Endodermal cell (in vitro differentiated cells): ENCODE data around the gene NEDD4L. TPM values are rescaled to one million over a fixed set of nuclear protein-coding genes. Genes with fewer than 3 reads are reported as not detected.

ENCODE experiments used
- DNase-seq: peaks from one replicate; pipeline ENCODE4 v3.0.0-alpha.2; 2017
- H3K27ac ChIP-seq: 2 replicates; pipeline ENCODE4 v1.5.1; 2013; ENCODE audit warnings: mild to moderate bottlenecking, low read depth, low read length, moderate library complexity
- H3K27me3 ChIP-seq: 2 replicates; pipeline ENCODE4 v1.6.1; 2013; ENCODE audit warnings: mild to moderate bottlenecking, low read length, moderate library complexity; ENCODE audit not compliant: insufficient read depth, control insufficient read depth, poor library complexity, severe bottlenecking
- H3K36me3 ChIP-seq: 2 replicates; pipeline ENCODE4 v1.7.0; 2013; ENCODE audit warnings: mild to moderate bottlenecking, low read length, moderate library complexity; ENCODE audit not compliant: control insufficient read depth, insufficient read depth
- H3K4me1 ChIP-seq: one replicate; pipeline ENCODE4 v1.7.0; 2013; ENCODE audit warnings: low read length; ENCODE audit not compliant: control insufficient read depth, insufficient read depth
- H3K4me3 ChIP-seq: 2 replicates; pipeline ENCODE4 v1.5.1; 2013; ENCODE audit warnings: mild to moderate bottlenecking, low read length, moderate library complexity
- H3K9ac ChIP-seq: 2 replicates; pipeline ENCODE4 v1.6.1; 2013; ENCODE audit warnings: mild to moderate bottlenecking, low read length, moderate library complexity; ENCODE audit not compliant: poor library complexity, severe bottlenecking; ENCODE audit errors: extremely low read depth
- H3K9me3 ChIP-seq: 2 replicates; pipeline ENCODE4 v1.6.1; 2013; ENCODE audit warnings: mild to moderate bottlenecking, low read length, moderate library complexity; ENCODE audit not compliant: control insufficient read depth
- H3K27ac Mint-ChIP-seq: 2 replicates; pipeline ENCODE4 v1.8.0; 2020; ENCODE audit warnings: mixed read lengths
- H3K27me3 Mint-ChIP-seq: 2 replicates; pipeline ENCODE4 v1.8.0; 2021; ENCODE audit warnings: mild to moderate bottlenecking, mixed read lengths; ENCODE audit not compliant: insufficient read depth
- H3K36me3 Mint-ChIP-seq: 2 replicates; pipeline ENCODE4 v1.8.0; 2020; ENCODE audit warnings: low read depth, mixed read lengths
- H3K4me1 Mint-ChIP-seq: 2 replicates; pipeline ENCODE4 v1.8.0; 2020; ENCODE audit warnings: mixed read lengths
- H3K4me3 Mint-ChIP-seq: 2 replicates; pipeline ENCODE4 v1.8.0; 2020; ENCODE audit warnings: mild to moderate bottlenecking, moderate library complexity, mixed read lengths
- H3K9me3 Mint-ChIP-seq: 2 replicates; pipeline ENCODE4 v1.8.0; 2020; ENCODE audit warnings: mild to moderate bottlenecking, mixed read lengths
- WGBS, 2 experiments: methylation state at CpG; one replicate each; pipeline versions ENCODE4 v1.1.5 to v1.1.7; 2013; ENCODE audit warnings: missing lambda C conversion rate in 2 of 2, mixed read lengths in 1 of 2; ENCODE audit not compliant: insufficient coverage in 1 of 2, insufficient read length in 1 of 2; 5-methylcytosine and 5-hydroxymethylcytosine counted together
- total RNA-seq, 2 donors: library from RNA; stranded (reverse); fragmentation: NEBNext Ultra II Directional in 1 of 2; extraction: Animal tissue kit (Norgen Biotek cat#: 25700) in 1 of 2; gene quantifications; 2 replicates in 1 of 2; 3 replicates in 1 of 2; pipeline ENCODE4 v1.2.1, GENCODE V29; 2021
- TF ChIP-seq, protein P1 (sequence below): fragments of 200-600 bp; sonication (generic); conservative IDR thresholded peaks from 2 replicates; pipeline ENCODE4 v1.5.0; 2021; ENCODE audit warnings: antibody characterized with exemption, mild to moderate bottlenecking

The NEDD4L gene
- total RNA-seq, 2 donors from 2014 or later = 70.5 to 75.3 TPM

DNA sequence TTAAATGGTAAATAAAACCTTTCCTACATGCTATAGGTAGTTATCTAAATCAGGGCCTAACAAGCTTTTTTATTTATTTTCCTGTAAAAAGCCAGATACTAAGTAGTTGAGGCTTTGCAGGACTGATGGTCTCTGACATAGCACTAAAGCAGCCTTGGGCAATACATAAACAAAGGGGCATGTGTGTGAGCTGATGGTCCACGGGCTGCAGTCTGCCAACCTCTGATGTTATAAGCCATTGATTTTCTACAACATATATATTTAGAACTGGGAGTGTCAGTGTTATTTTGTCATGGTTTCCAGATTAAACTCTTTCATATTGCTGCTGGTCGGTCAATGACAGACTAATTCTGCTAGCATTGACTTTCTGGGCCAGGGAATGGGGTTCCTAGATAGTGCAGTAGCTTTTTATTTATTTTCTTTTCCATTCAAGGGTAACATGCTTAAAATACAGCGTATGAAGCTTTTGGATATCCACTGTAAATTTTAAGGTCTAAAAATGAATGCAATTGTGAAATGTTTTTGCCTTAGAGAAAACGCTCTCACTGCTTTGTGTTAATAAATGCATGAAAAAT, 134.0 kb downstream of the NEDD4L start:
- peaks cover 4% of the 10 kb centered on the region for H3K4me1 ChIP-seq
- H3K36me3 Mint-ChIP-seq = peaks cover 3% of the 10 kb centered on the region
- H3K27ac Mint-ChIP-seq = no peak overlapping the region
- no peaks in the 10 kb centered on the region for H3K9me3 Mint-ChIP-seq
- no peaks in the 10 kb centered on the region for H3K36me3 ChIP-seq
- H3K27ac ChIP-seq = no peak overlapping the region
- no peak for DNase-seq
- H3K27me3 Mint-ChIP-seq = no peaks in the 10 kb centered on the region
- no peaks in the 10 kb centered on the region for H3K9me3 ChIP-seq
- TF ChIP-seq, protein P1, sequence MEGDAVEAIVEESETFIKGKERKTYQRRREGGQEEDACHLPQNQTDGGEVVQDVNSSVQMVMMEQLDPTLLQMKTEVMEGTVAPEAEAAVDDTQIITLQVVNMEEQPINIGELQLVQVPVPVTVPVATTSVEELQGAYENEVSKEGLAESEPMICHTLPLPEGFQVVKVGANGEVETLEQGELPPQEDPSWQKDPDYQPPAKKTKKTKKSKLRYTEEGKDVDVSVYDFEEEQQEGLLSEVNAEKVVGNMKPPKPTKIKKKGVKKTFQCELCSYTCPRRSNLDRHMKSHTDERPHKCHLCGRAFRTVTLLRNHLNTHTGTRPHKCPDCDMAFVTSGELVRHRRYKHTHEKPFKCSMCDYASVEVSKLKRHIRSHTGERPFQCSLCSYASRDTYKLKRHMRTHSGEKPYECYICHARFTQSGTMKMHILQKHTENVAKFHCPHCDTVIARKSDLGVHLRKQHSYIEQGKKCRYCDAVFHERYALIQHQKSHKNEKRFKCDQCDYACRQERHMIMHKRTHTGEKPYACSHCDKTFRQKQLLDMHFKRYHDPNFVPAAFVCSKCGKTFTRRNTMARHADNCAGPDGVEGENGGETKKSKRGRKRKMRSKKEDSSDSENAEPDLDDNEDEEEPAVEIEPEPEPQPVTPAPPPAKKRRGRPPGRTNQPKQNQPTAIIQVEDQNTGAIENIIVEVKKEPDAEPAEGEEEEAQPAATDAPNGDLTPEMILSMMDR = no peak
- H3K4me1 Mint-ChIP-seq = peaks cover 19% of the 10 kb centered on the region
- no peaks in the 10 kb centered on the region for H3K27me3 ChIP-seq
- no peak overlapping the region for H3K4me3 ChIP-seq
- H3K4me3 Mint-ChIP-seq = no peak overlapping the region
- H3K9ac ChIP-seq = no peak overlapping the region
- 89 to 98% methylated on average over 3 to 4 of the region's 4 CpGs for WGBS, 2 experiments

DNA sequence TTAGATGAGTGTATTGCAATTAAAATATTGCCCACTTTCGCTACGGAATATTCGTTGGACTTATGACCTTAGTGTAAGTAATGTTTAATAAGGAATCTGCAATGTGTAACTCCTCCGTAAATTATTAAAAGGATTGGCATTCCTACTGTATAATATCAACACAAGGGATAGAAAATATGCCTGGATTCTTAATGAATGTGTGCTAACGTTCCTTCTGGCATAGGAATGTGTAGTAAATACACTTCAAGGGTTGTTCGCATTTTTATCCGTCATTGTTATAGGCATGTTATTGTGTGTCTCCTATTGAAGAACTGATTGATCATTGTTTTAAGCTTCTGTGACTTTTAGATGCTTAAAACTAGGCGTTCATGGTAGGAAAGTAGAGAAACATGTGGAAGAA, 134.5 kb downstream of the NEDD4L start:
- Histone ChIP-seq H3K27ac (no peak overlapping the region), H3K4me3 (no peak overlapping the region), H3K9ac (no peak overlapping the region), H3K27me3 (no peaks in the 10 kb centered on the region), H3K9me3 (no peaks in the 10 kb centered on the region), H3K4me1 (peaks cover 4% of the 10 kb centered on the region), H3K36me3 (no peaks in the 10 kb centered on the region)
- WGBS, 2 experiments = 87 to 95% methylated on average over 3 to 7 of the region's 8 CpGs
- no peaks in the 10 kb centered on the region for H3K9me3 Mint-ChIP-seq
- H3K36me3 Mint-ChIP-seq = peaks cover 3% of the 10 kb centered on the region
- H3K27ac Mint-ChIP-seq = no peak overlapping the region
- DNase-seq = no peak
- peaks cover 19% of the 10 kb centered on the region for H3K4me1 Mint-ChIP-seq
- H3K27me3 Mint-ChIP-seq = no peaks in the 10 kb centered on the region
- TF ChIP-seq, protein P1 = no peak
- no peak overlapping the region for H3K4me3 Mint-ChIP-seq

DNA sequence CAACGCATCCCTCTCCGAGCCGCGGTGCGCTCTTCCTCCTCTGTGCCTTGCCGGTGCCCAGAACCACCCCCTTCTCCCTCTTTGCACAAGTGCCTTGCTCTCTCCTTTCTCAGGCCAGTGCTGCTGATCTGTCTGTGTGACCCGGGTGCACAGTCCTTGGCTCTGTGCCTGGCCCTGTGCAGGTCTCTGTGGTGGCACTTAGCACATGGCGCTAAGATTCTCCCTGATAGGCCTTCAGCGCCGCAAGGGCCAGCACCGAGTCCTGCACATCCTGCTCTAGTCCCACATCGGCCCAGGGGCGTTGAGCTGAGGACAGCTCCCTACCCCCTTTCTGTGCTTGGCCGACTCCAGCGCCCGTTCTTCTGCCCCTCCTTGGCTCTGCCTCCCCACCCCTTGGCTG, 136.1 kb downstream of the NEDD4L start:
- TF ChIP-seq, protein P1 = no peak
- H3K27me3 Mint-ChIP-seq = no peaks in the 10 kb centered on the region
- H3K27ac Mint-ChIP-seq = no peak overlapping the region
- Histone ChIP-seq H3K4me1 (peaks cover 4% of the 10 kb centered on the region), H3K4me3 (no peak overlapping the region), H3K9me3 (no peaks in the 10 kb centered on the region), H3K27me3 (no peaks in the 10 kb centered on the region), H3K27ac (no peak overlapping the region), H3K36me3 (no peaks in the 10 kb centered on the region), H3K9ac (no peak overlapping the region)
- H3K36me3 Mint-ChIP-seq = peaks cover 3% of the 10 kb centered on the region
- 94 to 98% methylated on average over 12 to 16 of the region's 16 CpGs for WGBS, 2 experiments
- no peak for DNase-seq
- H3K4me3 Mint-ChIP-seq = no peak overlapping the region
- H3K4me1 Mint-ChIP-seq = peaks cover 16% of the 10 kb centered on the region
- peaks cover 2% of the 10 kb centered on the region for H3K9me3 Mint-ChIP-seq
